ENCODE results near the gene FNIP1. TPM values are rescaled to one million over a fixed set of nuclear protein-coding genes. Genes with fewer than 3 reads are reported as not detected.

Gene FNIP1
- total and polyA plus RNA-seq, 9 of the 15 experiments (the other 6 are each of a cell fraction or from before 2014, with no cell fraction given): 5.0 to 32.8 (median 18.4) TPM

DNA sequence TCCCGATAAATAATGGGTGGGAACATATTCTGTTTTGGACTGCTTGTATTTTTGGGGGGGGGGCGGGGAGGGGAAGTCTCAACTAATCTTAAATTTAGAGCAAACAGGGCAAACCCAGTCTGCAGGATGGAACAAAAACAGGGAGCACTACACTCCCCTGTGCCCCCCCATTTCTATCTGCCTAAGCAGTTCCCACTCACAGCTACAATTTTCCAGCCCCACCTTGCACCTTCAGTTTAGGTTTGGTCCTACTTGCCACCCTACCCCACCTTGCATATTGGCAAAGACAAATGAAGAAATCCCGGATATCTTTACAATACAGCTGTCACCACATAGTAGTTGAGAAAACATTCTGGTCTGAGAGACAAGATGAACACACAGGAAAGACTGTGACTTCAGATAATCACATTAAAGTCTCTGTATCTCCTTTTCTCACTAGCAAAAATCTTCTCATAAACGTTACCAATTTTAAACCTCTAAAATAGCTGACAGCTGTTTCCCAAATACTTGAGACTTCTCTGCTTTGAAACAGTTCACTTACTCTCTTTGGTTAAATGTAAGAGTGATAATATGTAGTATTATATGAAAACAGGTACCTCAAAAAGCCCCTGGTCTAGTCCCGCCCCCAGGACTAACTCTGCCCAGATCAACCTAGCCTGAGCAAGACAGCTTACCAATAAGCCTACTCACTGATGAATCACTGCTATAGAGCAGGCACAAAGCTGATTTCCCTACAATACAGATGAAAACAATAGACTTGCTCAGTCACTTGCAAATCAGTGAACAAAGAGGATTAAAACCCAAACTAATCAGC lies 156.6 kb downstream of the FNIP1 start (continued):
- TF ChIP-seq E2F6 (IDR thresholded peaks at IDR 0.05; ENCODE audit: borderline replicate concordance in 1 of 2, extremely low read depth in 1 of 2, insufficient read depth in 1 of 2, insufficient read length in 1 of 2, low read depth in 1 of 2, low read length in 1 of 2, poor library complexity in 1 of 2, severe bottlenecking in 1 of 2): no peak
- no peak for TF ChIP-seq CBX2 (IDR thresholded peaks at IDR 0.05; ENCODE audit: insufficient read depth, low read length, poor library complexity, severe bottlenecking)
- TF ChIP-seq BRCA1 (IDR thresholded peaks at IDR 0.05): no peak
- no peak for TF ChIP-seq BRCA1 (CRISPR knock-in tag; IDR thresholded peaks at IDR 0.05)
- no peak for TF ChIP-seq NR2C2 (CRISPR knock-in tag; IDR thresholded peaks at IDR 0.05)
- no peak for TF ChIP-seq NR2C2 (tag; IDR thresholded peaks at IDR 0.05)
- TF ChIP-seq MXI1 (IDR thresholded peaks at IDR 0.05; ENCODE audit: low read depth, low read length): no peak
- no peak for TF ChIP-seq TAF7 (tag; IDR thresholded peaks at IDR 0.05)
- no peak for TF ChIP-seq ZC3H4 (CRISPR knock-in tag; IDR thresholded peaks at IDR 0.05; ENCODE audit: borderline replicate concordance)
- TF ChIP-seq ZBTB40 (IDR thresholded peaks at IDR 0.05): no peak
- TF ChIP-seq ZBTB40 (CRISPR knock-in tag; IDR thresholded peaks at IDR 0.05): no peak
- TF ChIP-seq TAL1 (IDR thresholded peaks at IDR 0.05): peak; percentile 92
- TF ChIP-seq SRSF9 (IDR thresholded peaks at IDR 0.05; ENCODE audit: borderline replicate concordance, low read depth, low read length): no peak
- TF ChIP-seq DMBX1 (CRISPR knock-in tag; IDR thresholded peaks at IDR 0.05; ENCODE audit: borderline replicate concordance): peak; percentile 50; the same call in 1 of the 2 replicates
- no peak for TF ChIP-seq ETS2 (tag; IDR thresholded peaks at IDR 0.05; ENCODE audit: borderline replicate concordance, poor library complexity, severe bottlenecking)

All from K562 (cell line).